B cell (primary cell): Measurements from ENCODE around the gene CMTM7.

Source experiments
- EZH2 ChIP-seq: IDR thresholded peaks from 2 replicates; pipeline ENCODE4 v1.6.1; 2012; ENCODE audit warnings: borderline replicate concordance, low read depth, mild to moderate bottlenecking, moderate library complexity, low read length; ENCODE audit not compliant: insufficient read depth, poor library complexity, severe bottlenecking
- TF ChIP-seq, protein P1 (sequence below): fragments of 200-600 bp; IDR thresholded peaks from one replicate; pipeline ENCODE4 v1.8.0; 2022; ENCODE audit warnings: antibody characterized with exemption, mild to moderate bottlenecking

DNA sequence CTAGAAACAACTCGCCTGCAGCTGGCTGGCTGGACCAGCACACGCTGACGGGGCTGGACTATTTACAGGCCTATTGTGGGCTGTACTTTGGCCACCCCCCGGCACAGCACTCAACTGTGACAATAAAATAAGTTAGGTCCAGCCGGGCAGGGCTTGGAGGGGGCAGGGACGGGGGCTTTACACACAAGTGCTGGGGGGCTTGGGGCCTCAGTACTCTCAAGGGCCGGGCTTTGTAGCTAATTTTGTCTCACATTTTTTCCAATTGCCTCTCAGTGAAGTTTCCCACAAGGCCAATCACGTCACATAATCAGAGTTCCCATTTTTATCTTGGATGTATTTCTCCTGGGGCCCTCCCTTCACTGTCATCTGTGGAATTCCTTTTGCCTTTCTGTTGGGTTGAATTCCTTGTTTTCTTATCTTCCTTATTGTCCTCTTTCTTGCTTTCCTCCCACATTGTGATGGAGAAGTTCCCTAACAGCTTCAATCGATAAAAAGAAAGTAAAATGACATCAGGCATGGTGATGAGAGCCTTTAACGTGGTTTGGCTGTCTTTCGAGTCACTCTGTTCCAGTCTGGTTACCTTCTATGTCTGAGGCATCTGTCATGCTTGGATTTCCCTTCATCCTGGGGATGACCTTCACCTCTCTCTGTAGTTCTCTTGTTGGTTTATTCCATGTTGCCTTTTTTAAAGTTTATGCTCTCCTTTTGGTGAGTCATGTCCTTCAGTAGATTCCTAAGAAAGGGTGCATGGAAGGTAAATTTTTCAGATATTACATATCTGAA, 44.1 kb upstream of the CMTM7 start:
- TF ChIP-seq, protein P1, sequence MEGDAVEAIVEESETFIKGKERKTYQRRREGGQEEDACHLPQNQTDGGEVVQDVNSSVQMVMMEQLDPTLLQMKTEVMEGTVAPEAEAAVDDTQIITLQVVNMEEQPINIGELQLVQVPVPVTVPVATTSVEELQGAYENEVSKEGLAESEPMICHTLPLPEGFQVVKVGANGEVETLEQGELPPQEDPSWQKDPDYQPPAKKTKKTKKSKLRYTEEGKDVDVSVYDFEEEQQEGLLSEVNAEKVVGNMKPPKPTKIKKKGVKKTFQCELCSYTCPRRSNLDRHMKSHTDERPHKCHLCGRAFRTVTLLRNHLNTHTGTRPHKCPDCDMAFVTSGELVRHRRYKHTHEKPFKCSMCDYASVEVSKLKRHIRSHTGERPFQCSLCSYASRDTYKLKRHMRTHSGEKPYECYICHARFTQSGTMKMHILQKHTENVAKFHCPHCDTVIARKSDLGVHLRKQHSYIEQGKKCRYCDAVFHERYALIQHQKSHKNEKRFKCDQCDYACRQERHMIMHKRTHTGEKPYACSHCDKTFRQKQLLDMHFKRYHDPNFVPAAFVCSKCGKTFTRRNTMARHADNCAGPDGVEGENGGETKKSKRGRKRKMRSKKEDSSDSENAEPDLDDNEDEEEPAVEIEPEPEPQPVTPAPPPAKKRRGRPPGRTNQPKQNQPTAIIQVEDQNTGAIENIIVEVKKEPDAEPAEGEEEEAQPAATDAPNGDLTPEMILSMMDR: no peak
- TF ChIP-seq EZH2: no peak
